Measurements from ENCODE around the gene TLR9.

DNA sequence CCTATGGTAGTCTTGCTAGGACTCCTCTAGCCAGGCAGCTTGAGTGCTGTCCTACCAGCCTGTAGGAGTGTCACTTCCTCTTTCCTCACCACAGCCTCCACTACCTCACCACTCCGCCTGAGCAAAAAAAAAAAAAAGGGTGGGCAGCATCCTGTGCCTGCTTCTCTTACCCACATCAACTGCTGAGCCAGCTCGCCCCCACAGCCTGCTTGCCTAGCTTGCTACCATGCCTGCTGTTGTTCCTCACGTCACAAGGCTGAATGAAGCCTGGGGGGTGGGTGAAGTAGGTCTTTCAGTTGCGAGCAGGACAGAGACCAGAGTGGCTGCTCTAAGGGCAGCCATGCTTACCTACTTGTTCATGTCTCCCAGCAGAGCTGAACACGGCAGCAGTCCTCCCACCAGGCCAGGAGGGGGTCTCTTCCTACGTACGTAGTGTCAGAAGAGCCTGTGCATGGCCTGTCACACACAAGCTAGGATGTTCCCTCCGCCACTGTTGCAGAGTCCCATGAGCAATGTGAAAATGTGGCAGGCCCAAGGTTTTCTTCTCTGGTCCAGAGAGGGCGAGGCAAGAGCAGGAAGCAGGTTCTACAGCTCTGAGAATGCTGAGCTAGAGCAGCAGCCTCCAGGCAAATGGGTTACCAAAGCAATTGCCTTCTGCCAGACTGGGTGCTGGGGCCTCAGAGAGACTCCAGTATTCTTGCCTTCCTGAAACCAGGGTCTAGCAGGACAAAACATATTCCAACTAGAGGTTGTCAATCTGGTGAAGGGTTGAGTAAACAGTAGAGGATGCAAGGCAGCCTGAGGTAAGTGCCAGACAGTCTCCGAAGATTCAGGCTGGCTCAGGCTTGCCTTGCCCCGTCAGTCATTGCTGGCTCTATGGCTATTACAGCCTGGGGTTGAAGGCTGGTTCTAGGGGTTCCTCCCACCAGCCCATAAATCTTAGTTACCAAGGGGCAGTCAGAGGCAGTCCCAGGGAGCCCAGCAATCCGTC lies 28.2 kb upstream of the TLR9 start:
- TF ChIP-seq, protein P1, sequence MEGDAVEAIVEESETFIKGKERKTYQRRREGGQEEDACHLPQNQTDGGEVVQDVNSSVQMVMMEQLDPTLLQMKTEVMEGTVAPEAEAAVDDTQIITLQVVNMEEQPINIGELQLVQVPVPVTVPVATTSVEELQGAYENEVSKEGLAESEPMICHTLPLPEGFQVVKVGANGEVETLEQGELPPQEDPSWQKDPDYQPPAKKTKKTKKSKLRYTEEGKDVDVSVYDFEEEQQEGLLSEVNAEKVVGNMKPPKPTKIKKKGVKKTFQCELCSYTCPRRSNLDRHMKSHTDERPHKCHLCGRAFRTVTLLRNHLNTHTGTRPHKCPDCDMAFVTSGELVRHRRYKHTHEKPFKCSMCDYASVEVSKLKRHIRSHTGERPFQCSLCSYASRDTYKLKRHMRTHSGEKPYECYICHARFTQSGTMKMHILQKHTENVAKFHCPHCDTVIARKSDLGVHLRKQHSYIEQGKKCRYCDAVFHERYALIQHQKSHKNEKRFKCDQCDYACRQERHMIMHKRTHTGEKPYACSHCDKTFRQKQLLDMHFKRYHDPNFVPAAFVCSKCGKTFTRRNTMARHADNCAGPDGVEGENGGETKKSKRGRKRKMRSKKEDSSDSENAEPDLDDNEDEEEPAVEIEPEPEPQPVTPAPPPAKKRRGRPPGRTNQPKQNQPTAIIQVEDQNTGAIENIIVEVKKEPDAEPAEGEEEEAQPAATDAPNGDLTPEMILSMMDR (IDR thresholded peaks at IDR 0.05) = no peak
- peak in 1 of 4 donors; percentile 9 for TF ChIP-seq POLR2A (IDR thresholded peaks at IDR 0.05)
